A204.1 (cell line): ENCODE measurements around the gene TMEM255B.
"Not testable (repeated sequence)": the region's sequence is repeated elsewhere in the genome, so short reads cannot be mapped to it uniquely, and the experiment has no call there.

Experiments used
- FAIRE-seq: peaks from 2 replicates; lab custom pipeline; 2012; peaks lifted over from hg19 to GRCh38; lab: Jason Lieb, UNC

Gene TMEM255B

GRCh38 chr13:113787694-113788093 lies 28.7 kb downstream of the TMEM255B start:
- FAIRE-seq: no peak

- FAIRE-seq: no peak
These were observed 29.5 kb downstream of the TMEM255B start for GRCh38 chr13:113788413-113789135.

DNA sequence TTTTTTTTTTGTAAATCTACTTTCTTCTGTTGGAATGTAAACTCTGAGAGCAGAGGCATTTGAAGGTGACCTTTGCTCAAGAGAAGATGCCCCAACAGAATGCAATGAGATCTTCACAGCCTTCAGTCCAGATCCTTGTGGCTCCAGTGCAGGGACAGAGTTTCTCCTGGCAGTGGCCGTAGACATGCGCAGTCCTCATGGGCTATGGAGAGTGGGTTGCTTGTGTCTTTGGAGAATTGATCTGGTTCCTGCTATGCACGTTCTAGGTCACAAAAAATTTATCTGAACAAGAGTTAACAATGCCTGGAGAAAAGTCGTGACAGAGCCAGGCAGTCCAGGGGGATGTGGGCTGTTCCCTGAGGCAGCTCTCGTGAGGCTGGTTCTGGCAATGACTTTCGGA lies 30.1 kb downstream of the TMEM255B start:
- FAIRE-seq: no peak

DNA sequence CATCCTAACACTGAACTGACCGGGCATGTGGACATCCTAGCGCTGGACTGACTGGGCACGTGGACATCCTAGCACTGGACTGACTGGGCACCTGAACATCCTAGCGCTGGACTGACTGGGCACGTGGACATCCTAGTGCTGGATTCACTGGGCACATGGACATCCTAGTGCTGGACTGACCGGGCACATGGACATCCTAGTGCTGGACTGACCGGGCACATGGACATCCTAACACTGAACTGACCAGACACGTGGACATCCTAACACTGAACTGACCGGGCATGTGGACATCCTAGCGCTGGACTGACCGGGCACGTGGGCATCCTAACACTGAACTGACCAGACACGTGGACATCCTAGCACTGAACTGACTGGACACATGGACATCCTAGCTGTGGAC lies 30.9 kb downstream of the TMEM255B start:
- FAIRE-seq: not testable (repeated sequence)

- FAIRE-seq: no peak
These were observed 32.2 kb downstream of the TMEM255B start for GRCh38 chr13:113791226-113791625.

GRCh38 chr13:113791761-113792160 lies 32.7 kb downstream of the TMEM255B start:
- FAIRE-seq: no peak

GRCh38 chr13:113792236-113792770 lies 33.3 kb downstream of the TMEM255B start:
- no peak for FAIRE-seq

GRCh38 chr13:113792886-113793717 lies 34.1 kb downstream of the TMEM255B start:
- no peak for FAIRE-seq

GRCh38 chr13:113793718-113794085 lies 34.7 kb downstream of the TMEM255B start:
- no peak for FAIRE-seq

GRCh38 chr13:113794086-113794485 lies 35.1 kb downstream of the TMEM255B start:
- FAIRE-seq: no peak

- FAIRE-seq: no peak
These were observed 35.7 kb downstream of the TMEM255B start for GRCh38 chr13:113794764-113795173.

- not testable (repeated sequence) for FAIRE-seq
These were observed 36.3 kb downstream of the TMEM255B start for GRCh38 chr13:113795362-113795761.

DNA sequence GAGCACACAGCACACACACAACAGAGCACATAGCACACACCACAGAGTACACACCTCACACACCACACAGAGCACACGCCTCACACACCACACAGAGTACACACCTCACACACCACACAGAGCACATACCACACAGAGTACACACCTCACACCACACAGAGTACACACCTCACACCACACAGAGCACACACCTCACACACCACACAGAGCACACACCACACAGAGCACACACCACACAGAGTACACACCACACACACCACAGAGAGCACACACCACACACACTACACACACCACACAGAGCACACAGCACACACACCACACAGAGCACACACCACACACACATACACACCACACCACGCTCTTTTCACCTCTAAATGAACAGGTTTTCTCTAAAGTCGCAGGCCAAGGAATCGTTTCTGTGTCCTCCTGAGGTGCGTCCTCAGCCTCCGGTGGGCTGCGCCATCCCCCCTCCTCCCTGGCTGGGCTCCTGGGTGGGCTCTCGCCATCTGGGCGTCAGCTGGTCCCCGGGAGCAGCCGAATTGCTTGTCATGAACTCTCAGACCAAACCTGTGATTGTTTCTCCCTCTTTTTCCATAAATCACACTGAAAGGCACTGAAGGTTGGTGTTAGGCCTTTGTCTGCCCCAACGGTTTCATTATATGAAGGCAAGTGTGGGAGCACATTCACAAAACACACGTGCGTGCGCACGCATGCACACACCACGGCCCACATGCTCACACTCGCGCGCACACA lies 37.4 kb downstream of the TMEM255B start:
- FAIRE-seq: no peak

- FAIRE-seq: no peak
These were observed 38.1 kb downstream of the TMEM255B start for GRCh38 chr13:113796964-113797676.

- no peak for FAIRE-seq
These were observed 39.3 kb downstream of the TMEM255B start for GRCh38 chr13:113798200-113798811.

DNA sequence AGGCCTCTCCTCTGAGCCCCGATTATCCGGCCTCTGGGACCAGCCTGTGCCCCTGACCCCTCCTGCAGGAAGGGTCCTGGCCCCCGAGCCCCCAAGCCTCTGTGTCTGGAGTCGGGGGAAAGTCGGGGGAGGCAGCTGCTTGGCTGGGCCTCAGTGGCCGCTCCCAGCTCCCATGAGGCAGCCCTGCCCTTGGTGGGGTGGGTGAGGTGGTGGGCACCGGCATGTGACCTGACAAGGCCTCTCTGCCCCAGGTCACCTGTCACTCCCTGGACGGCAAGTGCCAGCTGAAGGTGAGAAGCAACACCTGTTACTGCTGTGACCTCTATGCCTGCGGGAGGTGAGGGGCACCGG lies 41.5 kb downstream of the TMEM255B start:
- FAIRE-seq: no peak

DNA sequence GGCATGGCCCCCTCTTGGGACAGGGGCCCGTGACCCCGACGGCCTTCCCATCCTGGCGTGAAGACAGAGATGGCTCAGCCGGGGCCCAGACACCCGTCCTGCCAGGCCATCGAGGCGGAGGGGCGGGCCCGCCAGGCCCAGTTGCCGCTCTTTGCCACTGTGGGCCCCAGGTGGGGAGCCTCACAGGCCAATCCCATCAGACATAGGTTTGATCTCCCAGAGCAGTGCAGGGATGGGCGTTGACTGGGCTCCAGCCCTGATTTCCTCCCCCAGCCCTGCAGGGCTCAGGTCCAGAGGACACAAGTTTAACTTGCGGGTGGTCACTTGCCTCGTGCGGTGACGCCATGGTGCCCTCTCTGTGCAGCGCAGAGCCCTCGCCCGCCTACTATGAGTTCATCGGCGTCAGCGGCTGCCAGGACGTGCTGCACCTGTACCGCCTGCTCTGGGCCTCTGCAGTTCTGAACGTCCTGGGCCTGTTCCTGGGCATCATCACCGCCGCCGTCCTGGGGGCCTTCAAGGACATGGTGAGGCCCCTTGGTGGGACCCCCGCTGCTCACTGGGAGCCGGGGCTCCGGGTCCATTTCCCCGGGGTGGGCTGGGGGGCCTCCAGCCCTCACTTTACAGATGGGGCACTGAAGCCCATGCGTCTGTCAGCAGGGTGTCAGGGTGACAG lies 42.4 kb downstream of the TMEM255B start:
- FAIRE-seq: no peak

DNA sequence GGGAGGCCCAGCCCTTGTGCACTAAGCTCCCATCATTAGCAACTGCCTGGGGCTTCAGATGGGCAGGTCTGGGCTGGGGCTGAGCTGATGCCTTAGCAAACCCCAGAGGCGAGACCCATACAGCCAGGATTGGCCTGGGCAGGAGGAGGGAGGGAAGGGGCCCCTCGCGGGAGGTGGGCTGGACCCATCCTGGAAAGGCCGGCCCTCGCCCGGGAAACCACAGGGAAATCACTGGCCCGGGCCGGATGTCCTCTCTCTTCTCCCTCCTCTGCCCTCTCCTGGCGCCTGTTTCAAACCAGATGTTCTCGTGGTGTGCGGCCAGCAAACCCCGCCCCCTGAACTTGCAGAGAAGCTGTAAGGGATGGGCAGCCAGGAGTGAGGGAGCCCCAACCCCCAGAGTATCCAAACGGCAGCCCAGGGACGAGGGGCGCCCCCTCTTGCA lies 43.1 kb downstream of the TMEM255B start:
- FAIRE-seq: no peak

DNA sequence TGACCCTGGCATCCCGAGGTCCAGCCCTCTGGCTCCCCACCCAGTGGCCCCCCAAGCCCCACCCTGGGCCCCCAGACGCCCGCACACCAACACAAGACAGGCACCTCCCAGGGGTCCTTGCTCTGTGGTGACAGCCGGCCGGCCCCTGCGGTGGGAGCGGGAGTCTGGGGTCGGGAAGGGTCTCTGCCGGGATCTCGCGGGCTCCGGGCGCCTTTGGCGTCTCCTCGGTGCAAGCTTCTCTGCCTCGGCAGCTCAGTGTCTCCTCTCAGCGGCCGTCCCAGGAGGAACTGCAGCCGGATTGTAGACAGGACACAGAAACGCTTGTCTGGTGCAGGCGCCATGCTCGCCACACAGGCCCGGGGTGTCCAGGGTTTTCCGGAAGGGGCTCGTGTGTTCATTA lies 43.7 kb downstream of the TMEM255B start:
- no peak for FAIRE-seq

DNA sequence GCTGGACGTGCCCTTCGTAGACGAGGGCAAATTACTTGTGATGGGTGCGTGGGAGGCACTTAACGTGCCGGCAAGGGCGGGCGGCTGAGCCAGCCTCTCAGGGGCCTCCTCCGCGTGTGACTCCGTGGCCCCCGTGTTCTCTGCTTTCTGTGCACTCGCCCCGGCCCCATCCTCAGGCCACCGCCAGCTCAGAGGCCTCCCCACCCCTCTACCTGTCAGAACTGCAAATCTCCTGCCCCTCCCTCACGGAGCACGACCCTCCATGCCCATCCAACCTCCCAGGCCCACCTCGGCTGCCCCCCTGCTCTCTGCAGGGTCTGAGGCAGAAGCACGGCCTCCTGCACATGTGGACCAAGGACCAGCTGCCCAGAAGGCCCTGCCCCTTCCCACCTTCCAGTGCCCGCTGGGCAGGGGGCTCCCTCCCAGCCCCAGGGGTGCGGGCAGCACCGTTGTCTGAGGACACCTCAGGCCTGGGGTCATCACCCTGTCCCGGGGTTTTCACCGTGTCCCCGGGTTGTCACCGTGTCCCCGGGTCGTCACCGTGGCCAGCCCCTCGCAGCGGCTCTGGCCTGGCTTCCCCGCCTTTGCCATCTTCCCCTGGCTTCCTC lies 44.5 kb downstream of the TMEM255B start:
- FAIRE-seq: no peak
